Peyer's patch (tissue), 4 donors: ENCODE measurements around the gene MACO1.
"Not testable (repeated sequence)": the region's sequence is repeated elsewhere in the genome, so short reads cannot be mapped to it uniquely, and the experiment has no call there.

Experiments used
- CTCF ChIP-seq, 6 experiments: fragments of 450-650 bp in 4 of 6; fragments of 200-600 bp in 2 of 6; sonication (generic) in 1 of 6; IDR thresholded peaks; one replicate each; pipeline ENCODE4 v1.5.1; 2017 to 2019; ENCODE audit warnings: antibody characterized with exemption in 6 of 6, mild to moderate bottlenecking in 3 of 6, moderate library complexity in 1 of 6
- POLR2A ChIP-seq, 2 donors: fragments of 450-650 bp; IDR thresholded peaks; one replicate each; pipeline ENCODE4 v1.5.1; 2017; ENCODE audit warnings: antibody characterized with exemption in 2 of 2, mild to moderate bottlenecking in 2 of 2, moderate library complexity in 2 of 2

GRCh38 chr1:25388691-25389090, 42.0 kb upstream of the MACO1 start:
- TF ChIP-seq CTCF, POLR2A (IDR thresholded peaks at IDR 0.05): not testable (repeated sequence)
